8988T (cell line): ENCODE results near the gene MEG3.
A peak's percentile ranks its signal among the peaks of the same experiment; 100 is the strongest.

ENCODE experiments used
- DNase-seq: peaks from one replicate; pipeline ENCODE4 v3.0.0; 2011

MEG3 gene

GRCh38 chr14:100834794-100835547 lies 9.1 kb downstream of the MEG3 start:
- no peak for DNase-seq

- no peak for DNase-seq
Measured at GRCh38 chr14:100835548-100836310, 9.8 kb downstream of the MEG3 start.

GRCh38 chr14:100836311-100836805 lies 10.4 kb downstream of the MEG3 start:
- no peak for DNase-seq

- no peak for DNase-seq
Measured at GRCh38 chr14:100836941-100837804, 11.3 kb downstream of the MEG3 start.

GRCh38 chr14:100837805-100838350 lies 12.0 kb downstream of the MEG3 start:
- no peak for DNase-seq

GRCh38 chr14:100838493-100839314 lies 12.8 kb downstream of the MEG3 start:
- DNase-seq, result no peak

- DNase-seq, result no peak
Measured at GRCh38 chr14:100839315-100839585, 13.3 kb downstream of the MEG3 start.

GRCh38 chr14:100839681-100840111 lies 13.8 kb downstream of the MEG3 start:
- no peak for DNase-seq

GRCh38 chr14:100840286-100841065 lies 14.6 kb downstream of the MEG3 start:
- no peak for DNase-seq

GRCh38 chr14:100841066-100841760 lies 15.3 kb downstream of the MEG3 start:
- DNase-seq, result no peak

- DNase-seq, result no peak
Measured at GRCh38 chr14:100841761-100842403, 16.0 kb downstream of the MEG3 start.

GRCh38 chr14:100842799-100843198 lies 16.9 kb downstream of the MEG3 start:
- no peak for DNase-seq

GRCh38 chr14:100844082-100844408 lies 18.1 kb downstream of the MEG3 start:
- no peak for DNase-seq

GRCh38 chr14:100844421-100844820 lies 18.5 kb downstream of the MEG3 start:
- no peak for DNase-seq

GRCh38 chr14:100844846-100845245 lies 18.9 kb downstream of the MEG3 start:
- DNase-seq, result no peak

GRCh38 chr14:100845341-100845740 lies 19.4 kb downstream of the MEG3 start:
- no peak for DNase-seq

- no peak for DNase-seq
Measured at GRCh38 chr14:100846309-100846859, 20.5 kb downstream of the MEG3 start.

GRCh38 chr14:100849115-100849781 lies 23.3 kb downstream of the MEG3 start:
- DNase-seq, result no peak

GRCh38 chr14:100850841-100851585 lies 25.1 kb downstream of the MEG3 start:
- DNase-seq, result peak; percentile 89
